Stimulated activated CD4-positive, alpha-beta T cell treated with anti-CD3 and anti-CD28 coated beads, Interleukin-12 subunit alpha, Interleukin-12 subunit beta, amount 100 ng/mL, for 48 hours (primary cell): ENCODE results near the gene VPS39.

Experiments
- DNase-seq, 3 donors: peaks; one replicate each; pipeline ENCODE4 v3.0.0-alpha.2; 2020; ENCODE audit warnings: low read depth in 2 of 3, low spot score in 1 of 3

VPS39 gene

DNA sequence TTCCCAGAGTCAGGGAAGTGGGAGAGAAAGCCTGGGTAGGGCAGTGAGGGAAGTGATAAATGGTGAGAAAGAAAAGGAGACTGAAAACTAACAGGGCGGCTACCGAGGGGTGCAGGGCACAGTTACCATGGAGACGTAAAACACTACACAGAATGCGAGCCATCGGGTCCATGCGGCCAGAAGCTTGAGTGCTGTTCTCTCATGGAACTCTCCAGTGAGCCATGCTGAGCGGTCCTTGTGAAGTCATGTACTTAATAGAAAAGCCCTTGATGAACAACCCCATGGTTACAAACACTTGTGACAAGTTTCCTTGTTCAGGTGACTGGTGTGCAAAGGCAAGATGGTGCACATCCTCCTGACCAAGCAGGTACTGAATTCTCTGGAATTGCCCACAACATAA, 48.0 kb downstream of the VPS39 start:
- DNase-seq, result no peak

DNA sequence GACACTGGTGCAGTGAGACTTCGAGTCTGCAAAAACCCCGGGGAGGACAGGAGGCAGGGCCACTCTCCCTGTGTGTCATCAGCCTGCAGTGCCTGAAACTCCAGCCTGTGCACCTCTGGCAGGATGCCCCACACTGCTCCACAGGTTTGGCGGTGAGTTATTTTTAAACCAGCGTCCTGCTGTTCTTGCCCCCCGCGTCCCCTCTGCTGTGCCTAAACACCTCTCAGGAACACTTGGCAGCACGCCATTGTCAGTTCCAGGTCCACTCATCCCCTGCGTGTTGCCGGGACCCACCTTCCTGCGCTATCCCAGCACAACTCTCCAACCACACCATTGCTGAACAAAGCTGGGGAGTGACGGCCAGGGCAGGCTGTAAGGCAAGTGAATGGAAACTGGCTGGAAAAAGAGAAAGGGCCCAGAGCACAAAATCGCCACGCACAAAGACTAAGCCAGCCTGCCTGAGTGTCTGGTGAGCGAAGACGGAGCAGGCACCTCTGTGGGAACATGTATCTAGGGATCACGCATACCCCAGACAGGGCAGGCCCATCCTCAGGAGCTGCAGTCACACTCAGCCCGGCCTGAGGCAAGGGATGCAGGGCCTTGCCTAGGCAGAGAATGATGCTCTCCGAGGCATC, 48.6 kb downstream of the VPS39 start:
- DNase-seq, result no peak

DNA sequence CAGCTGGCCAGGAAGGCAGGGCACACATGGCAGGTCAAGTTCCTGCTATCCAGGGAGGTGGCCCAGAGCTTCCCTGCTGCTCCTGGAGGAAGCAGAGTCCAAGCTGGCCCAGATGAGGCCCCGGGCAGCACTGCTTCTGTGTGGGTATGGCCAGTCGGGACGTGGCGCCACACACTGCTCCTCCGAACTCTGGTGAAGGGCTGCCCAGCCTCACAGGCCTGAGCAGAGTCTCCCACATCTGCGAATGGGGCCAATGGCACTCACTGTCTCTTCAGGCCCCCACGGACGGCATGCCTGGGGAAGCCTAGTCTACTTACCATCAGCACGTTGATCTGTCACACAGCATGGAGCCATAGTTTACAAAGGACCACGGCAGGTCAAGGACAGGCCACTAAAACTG, 49.2 kb downstream of the VPS39 start:
- no peak for DNase-seq

DNA sequence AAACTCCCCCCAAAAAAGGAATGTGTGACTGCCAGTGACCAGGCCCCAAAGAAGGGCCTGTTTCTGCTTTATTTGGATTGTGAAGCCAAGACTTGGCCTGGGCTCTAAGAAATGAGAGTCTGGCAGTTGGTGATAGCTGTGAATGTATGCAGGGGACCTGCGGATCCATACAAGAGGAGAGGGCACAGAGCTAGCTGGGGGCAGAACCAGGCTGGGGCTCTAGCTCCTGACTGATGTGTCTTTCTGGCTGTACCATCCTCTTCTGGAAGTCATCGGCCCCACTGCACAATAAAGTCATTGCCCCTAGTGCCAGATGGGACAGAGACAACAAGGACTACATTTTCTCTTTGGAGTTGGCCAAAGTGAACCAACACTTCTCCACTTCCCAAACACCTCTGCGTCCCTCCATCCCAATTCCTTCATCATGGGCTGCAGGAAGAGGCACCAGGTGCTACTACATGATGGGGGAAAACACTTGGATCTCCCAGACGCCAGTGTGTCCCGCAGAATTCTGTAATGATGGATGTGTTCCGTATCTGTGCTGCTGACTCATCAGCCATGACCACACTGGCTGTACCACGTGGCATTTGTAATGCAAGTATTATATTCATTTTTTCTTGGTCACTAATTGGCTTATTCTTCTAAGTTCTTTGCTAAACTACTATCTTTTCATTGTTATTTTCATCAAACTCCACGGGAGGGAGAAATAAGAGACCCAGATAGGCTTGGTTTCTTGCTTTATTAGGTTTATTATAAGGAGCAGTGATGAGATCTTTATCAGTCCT, 49.9 kb downstream of the VPS39 start:
- no peak for DNase-seq

DNA sequence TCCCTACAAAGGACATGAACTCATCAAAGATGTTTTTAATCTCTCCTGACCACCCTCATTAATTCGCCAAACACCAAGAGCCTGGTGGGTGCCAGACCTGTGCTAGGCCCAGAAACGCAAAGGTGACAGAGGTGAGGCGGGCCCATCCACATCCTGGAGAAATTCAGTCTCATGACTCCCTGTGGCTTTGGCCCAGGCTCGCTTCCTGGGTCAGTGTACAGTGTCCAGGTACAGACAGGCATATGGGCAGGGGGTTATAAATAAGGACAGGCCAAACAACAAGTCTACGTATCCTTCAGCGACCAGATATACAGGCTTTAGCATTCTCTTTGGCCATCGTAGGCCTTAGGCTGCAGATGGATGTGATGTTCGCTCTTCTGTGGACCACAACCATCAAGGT, 50.7 kb downstream of the VPS39 start:
- no peak for DNase-seq

DNA sequence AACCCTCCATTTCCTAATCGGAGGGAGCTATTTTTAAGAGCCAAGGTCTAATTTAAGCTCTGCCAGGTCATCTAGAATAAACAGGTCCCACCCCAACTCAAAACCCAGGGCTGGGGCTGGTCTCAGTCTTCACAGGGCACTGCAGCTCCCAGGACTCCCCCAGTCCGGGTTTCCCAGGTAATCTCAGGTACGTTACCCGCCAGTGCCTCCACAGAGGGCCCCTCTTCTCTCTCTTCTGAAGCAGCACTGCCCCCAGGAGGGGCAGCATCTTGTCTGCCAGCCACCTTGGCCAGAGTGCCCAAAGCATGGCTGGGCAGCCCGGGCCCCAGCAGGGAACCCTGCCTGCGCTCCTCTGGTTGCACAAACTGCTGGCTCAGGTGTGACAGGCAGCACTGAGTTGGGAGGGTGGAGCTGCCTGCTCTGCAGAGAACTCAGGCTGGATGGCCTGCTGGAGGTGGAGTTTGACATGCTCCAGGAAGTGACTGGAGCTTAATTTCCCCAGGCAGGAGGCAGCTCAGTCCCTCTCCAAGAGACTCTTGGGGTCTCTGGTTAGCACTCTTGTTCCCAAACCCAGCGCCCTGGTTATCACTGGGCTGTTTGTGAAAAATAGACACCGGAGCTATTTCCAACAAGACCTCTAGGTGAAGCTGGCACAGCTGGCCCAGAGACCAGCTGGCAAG, 51.7 kb downstream of the VPS39 start, which contains the start of gene PLA2G4F:
Gene PLA2G4F (minus strand): TSS at position 394 of the 680 bp plus-strand sequence. CDS start 87 bp downstream, at position 307.
- no peak for DNase-seq

DNA sequence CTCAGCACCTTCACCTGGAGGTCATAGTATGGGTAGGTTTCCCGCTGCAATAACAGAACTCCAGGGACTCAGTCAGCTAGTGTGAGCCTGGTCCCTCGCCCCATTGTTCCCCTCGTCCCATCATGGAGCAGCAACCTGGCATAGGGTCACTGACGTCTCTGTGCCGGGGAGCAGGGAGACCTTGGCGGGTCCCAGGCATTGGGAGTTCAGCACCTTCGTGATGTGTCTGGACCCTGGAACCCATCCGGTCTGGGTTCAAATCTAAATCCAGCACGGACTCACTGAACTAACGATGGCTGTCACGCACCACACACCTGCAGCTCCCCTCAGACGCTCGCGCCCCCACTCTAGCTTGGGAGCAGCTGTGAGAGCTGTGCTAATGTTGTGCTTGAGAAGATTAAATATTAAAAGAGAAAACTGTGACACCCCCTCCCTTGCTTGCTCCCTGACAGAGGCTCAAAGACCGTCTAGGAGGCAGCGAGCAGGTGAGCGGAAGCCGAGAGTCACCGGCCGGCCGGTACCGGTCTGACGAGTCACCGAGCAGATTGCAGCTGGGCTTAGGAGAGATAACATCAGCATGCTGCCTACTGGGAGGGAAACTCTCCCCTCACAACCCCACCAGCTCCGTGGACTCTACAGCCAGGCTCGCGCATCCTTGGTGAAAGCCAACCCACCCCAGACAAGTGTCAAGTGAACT, 52.4 kb downstream of the VPS39 start:
- no peak for DNase-seq

DNA sequence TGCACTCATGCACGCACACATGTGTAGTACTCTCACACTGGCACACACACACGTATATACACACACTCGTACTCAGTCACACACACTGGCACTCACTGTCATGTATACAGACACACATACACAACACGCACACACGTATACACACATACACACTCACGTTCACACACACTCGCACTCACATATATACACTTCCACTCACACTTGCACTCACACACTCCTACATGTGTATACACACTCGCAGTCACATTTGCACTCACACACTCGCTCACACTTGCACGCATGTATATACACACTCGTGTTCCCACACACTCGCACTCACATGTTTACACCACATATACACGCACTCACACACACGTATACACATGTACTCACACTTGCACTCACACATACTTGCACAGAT, 53.1 kb downstream of the VPS39 start:
- no peak for DNase-seq

GRCh38 chr15:42154212-42154941, 53.7 kb downstream of the VPS39 start:
- no peak for DNase-seq

DNA sequence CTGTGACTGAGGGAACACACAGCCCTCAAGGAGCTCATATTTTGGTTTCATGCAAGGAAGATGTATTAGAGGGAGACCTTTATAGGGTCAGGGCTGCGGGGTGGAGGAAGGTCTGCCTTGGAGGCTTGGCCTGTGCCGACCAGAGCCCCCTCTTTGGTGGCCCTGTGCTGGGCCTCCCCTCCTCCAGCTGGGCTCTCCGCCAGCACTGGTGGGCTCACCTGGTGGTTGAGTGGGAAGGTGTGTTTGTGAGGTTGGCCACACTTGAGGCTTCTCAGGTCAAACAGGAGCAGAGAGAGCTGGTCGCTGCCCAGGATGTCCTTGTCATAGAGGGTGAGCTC, 54.3 kb downstream of the VPS39 start:
- DNase-seq, result no peak

DNA sequence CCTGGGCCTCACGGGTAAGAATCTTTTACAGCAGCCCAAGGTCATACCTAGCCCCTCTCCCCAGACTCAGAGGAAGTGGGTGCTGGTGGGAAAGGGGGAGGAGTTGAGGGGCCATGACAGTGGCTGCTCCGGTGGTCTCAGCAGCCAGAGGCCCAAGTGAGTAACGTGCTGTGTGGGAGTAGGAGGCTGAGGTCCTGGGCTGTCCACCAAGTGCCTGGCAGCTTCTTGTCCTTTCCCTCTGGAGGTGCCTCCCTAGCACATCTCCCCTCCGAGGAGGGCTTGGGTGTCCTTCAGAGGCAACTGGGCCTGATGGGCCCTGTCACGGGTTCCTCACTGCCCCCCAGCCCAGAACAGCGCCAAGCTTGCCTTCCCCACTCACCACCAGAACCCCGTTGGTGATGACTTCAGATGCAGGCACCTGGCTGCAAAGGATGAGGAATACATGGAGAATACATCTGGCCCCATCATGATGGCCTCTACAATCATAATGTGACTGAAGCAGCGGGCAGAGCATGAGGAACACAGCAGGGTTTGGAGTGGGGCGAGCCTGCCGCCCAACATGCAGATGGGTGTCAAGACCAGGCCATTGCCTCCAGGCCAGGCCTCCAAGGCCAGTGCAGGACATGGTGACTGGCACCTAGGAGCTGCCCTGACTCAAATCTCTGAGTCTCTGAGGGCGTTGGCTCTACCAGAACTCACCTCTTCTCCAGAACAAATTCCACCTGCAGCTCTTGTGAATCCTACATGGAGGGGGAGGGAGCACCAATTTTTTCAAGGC, 55.0 kb downstream of the VPS39 start:
- DNase-seq, result no peak

- no peak for DNase-seq
These were observed 55.7 kb downstream of the VPS39 start for GRCh38 chr15:42152196-42152920.

- DNase-seq, result no peak
These were observed 56.4 kb downstream of the VPS39 start for GRCh38 chr15:42151736-42152135.

GRCh38 chr15:42151141-42151561, 57.0 kb downstream of the VPS39 start:
- DNase-seq, result no peak

DNA sequence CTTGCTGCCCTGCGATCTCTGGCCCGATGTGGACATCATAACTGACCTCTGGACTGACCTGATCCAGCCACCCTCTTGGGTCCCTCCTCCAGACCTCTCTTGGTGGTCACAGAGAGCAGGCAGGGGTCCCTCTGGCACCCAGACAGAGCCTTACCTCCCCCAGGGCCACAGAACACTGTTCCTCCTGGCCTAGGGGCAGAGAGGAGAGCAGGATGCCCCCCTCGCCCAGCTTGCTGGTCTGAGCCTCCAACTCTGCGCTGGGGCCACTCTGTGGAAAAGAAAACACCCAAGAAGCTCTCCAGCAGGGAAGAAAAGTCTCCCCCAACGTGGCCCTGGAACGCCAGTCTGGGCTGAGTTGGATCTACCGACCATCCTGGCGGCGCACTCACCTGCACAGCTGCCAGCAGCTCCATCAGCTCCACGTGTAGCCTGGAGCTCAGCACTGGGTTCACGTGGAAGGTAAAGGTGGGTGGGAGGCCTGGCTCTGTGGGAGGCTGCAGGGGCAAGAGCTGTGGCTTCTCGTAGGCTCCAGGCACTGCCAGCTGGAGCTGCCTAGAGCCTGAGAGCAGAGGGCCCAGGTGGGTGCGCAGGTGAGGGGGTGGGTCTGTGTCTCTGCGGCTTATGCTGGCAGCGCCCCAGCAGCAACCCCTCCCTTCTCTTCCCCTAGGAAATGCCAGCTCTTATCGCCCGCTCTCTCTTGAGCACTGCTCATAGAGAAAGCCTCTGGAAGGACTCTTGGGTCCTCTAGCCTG, 57.7 kb downstream of the VPS39 start:
- no peak for DNase-seq

DNA sequence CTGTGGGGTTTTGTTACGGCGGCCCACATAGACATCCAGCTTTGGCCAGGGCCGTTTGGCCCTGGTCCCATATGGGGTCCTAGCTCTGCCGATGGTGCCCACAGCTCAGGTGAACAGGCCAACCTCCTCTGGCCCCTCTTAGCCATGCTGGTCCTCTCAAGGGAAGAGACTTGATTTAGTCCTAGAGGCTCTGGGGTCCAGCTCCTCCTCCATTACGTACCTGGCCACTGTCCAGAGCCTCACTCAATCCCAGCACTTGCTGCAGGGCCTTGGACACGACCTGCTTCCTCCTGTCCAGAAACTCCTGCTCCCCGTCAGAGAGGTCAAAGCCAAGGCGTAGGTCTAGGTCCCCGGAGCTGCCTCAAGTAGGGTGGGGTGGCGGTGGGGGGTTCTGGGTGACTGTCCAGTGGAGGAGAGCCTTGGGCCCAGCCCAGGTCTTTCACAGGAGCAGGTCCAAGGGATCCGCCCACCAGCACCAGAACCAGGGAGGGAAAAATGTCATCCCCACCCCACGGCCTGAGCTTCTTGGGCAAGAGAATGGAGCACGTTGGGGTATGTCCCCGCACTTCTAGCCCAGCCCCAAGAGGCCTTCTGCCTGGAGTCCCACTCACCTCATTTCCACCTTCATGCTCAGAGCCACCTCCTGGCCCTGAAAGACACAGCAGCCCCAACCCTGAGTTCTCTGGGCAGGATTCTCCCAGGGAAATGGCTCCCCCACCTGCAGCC, 58.4 kb downstream of the VPS39 start:
- DNase-seq, result no peak

GRCh38 chr15:42148808-42149492, 59.2 kb downstream of the VPS39 start:
- no peak for DNase-seq

DNA sequence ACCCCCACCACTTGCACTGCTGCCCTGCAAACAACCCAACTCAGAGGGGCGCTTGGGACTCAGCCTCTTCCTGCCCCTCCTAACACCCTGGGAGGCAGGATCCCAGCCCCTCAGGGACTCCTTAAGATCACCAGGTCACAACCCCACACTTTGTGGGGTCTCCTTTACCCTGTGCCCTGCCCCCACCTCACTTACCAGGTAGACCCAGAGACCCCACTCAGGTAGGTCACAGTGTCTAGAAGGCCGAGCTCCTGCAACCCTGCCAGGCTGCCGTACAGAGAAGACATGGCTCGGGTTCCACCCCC, 60.7 kb downstream of the VPS39 start:
- no peak for DNase-seq
